HG02571 (cell line): ENCODE data around the gene FUT7.
"Not testable (repeated sequence)": the region's sequence is repeated elsewhere in the genome, so short reads cannot be mapped to it uniquely, and the experiment has no call there.

Experiments
- ATAC-seq: cut with Tn5 transposase; IDR thresholded peaks from one replicate; pipeline ENCODE4 v1.9.1; 2021; ENCODE audit warnings: mild to moderate bottlenecking, moderate library complexity; ENCODE audit not compliant: unreplicated experiment

Gene FUT7

GRCh38 chr9:137034039-137034708 lies 2.3 kb upstream of the FUT7 start:
- ATAC-seq = no peak

- not testable (repeated sequence) for ATAC-seq
Measured at GRCh38 chr9:137033481-137033880, 1.6 kb upstream of the FUT7 start.

- no peak for ATAC-seq
Measured at GRCh38 chr9:137032858-137033257, 970 bp upstream of the FUT7 start.

- ATAC-seq = no peak
Measured at GRCh38 chr9:137030538-137031527, 1.1 kb downstream of the FUT7 start.

- no peak for ATAC-seq
Measured at GRCh38 chr9:137030006-137030405, 1.9 kb downstream of the FUT7 start.

- no peak for ATAC-seq
Measured at GRCh38 chr9:137029058-137029936, 2.6 kb downstream of the FUT7 start.

GRCh38 chr9:137028263-137029057 lies 3.4 kb downstream of the FUT7 start:
- no peak for ATAC-seq

GRCh38 chr9:137027369-137028262 lies 4.3 kb downstream of the FUT7 start, which contains the start of gene ABCA2:
Gene ABCA2, minus strand, starts transcription at chr9:137028237. Its CDS starts 97 bp downstream, at chr9:137028140.
- no peak for ATAC-seq

GRCh38 chr9:137026828-137027227 lies 5.1 kb downstream of the FUT7 start:
- no peak for ATAC-seq

GRCh38 chr9:137026384-137026783 lies 5.5 kb downstream of the FUT7 start:
- no peak for ATAC-seq

GRCh38 chr9:137025517-137025966 lies 6.3 kb downstream of the FUT7 start:
- no peak for ATAC-seq

GRCh38 chr9:137023583-137023991 lies 8.3 kb downstream of the FUT7 start:
- no peak for ATAC-seq

GRCh38 chr9:137023157-137023556 lies 8.7 kb downstream of the FUT7 start:
- no peak for ATAC-seq

- no peak for ATAC-seq
Measured at GRCh38 chr9:137022662-137023008, 9.3 kb downstream of the FUT7 start.

- ATAC-seq = no peak
Measured at GRCh38 chr9:137021979-137022661, 9.8 kb downstream of the FUT7 start.

- no peak for ATAC-seq
Measured at GRCh38 chr9:137021568-137021978, 10.3 kb downstream of the FUT7 start.

- no peak for ATAC-seq
Measured at GRCh38 chr9:137020771-137021567, 10.9 kb downstream of the FUT7 start.
